Neural crest cell (in vitro differentiated cells): ENCODE data around the gene GLB1L2. TPM values are rescaled to one million over a fixed set of nuclear protein-coding genes. Genes with fewer than 3 reads are reported as not detected.
"Not testable (repeated sequence)": the region's sequence is repeated elsewhere in the genome, so short reads cannot be mapped to it uniquely, and the experiment has no call there.

Experiments
- DNase-seq: peaks from one replicate; pipeline ENCODE4 v3.0.0; 2021; ENCODE audit warnings: low read depth, mixed read lengths, low spot score
- H3K27ac Mint-ChIP-seq: one replicate; pipeline ENCODE4 v1.8.0; 2021; ENCODE audit warnings: mild to moderate bottlenecking, mixed read lengths; ENCODE audit not compliant: unreplicated experiment
- H3K27me3 Mint-ChIP-seq: 2 replicates; pipeline ENCODE4 v1.8.0; 2021; ENCODE audit warnings: low read depth, mild to moderate bottlenecking, mixed read lengths
- H3K36me3 Mint-ChIP-seq: 2 replicates; pipeline ENCODE4 v1.8.0; 2021; ENCODE audit warnings: low read depth, mild to moderate bottlenecking, mixed read lengths
- H3K4me1 Mint-ChIP-seq: 2 replicates; pipeline ENCODE4 v1.8.0; 2021; ENCODE audit warnings: mixed read lengths
- H3K4me3 Mint-ChIP-seq: one replicate; pipeline ENCODE4 v1.8.0; 2021; ENCODE audit warnings: mild to moderate bottlenecking, mixed read lengths
- H3K9me3 Mint-ChIP-seq: 2 replicates; pipeline ENCODE4 v1.8.0; 2021; ENCODE audit warnings: mixed read lengths
- CTCF ChIP-seq: fragments of 200-600 bp; sonication (generic); conservative IDR thresholded peaks from 2 replicates; pipeline ENCODE4 v1.5.0; 2021; ENCODE audit warnings: antibody characterized with exemption, mild to moderate bottlenecking
- long read RNA-seq: library from polyadenylated mRNA; unstranded; transcript quantifications from one replicate; pipeline ENCODE4 v2.0.0, GENCODE V29; 2020
- total RNA-seq: library from RNA; stranded (reverse); gene quantifications from 2 replicates; pipeline ENCODE4 v1.2.1, GENCODE V29; 2021

Gene GLB1L2
- 15.4 TPM in 2 replicates for total RNA-seq
- long read RNA-seq, partial matches to known transcripts = 2 of 9 reads
- long read RNA-seq, other reads (novel, unspliced or antisense) = 4 of 9 reads

GRCh38 chr11:134331354-134332188 is at the start of gene GLB1L2:
Gene GLB1L2, plus strand, starts transcription at chr11:134331988. Its CDS starts 74 bp downstream, at chr11:134332062.
- no peak within 1 kb of the TSS for H3K27ac Mint-ChIP-seq
- TF ChIP-seq CTCF = no peak
- peaks cover 30% of the 10 kb centered on the region for H3K4me1 Mint-ChIP-seq
- no peaks in the 10 kb centered on the region for H3K36me3 Mint-ChIP-seq
- peaks cover 48% of the 10 kb centered on the region for H3K27me3 Mint-ChIP-seq
- H3K9me3 Mint-ChIP-seq = no peaks in the 10 kb centered on the region
- DNase-seq = peak; percentile 63
- H3K4me3 Mint-ChIP-seq = peak within 1 kb of the TSS; percentile 80

- no peak for TF ChIP-seq CTCF
- DNase-seq = no peak
- no peak overlapping the region for H3K27ac Mint-ChIP-seq
- H3K27me3 Mint-ChIP-seq = peaks cover 33% of the 10 kb centered on the region
- no peak overlapping the region for H3K4me3 Mint-ChIP-seq
- no peaks in the 10 kb centered on the region for H3K9me3 Mint-ChIP-seq
- peaks cover under 1% of the 10 kb centered on the region for H3K4me1 Mint-ChIP-seq
- H3K36me3 Mint-ChIP-seq = no peaks in the 10 kb centered on the region
Measured at GRCh38 chr11:134282121-134283045, 49.4 kb upstream of the GLB1L2 start.

- peaks cover 24% of the 10 kb centered on the region for H3K27me3 Mint-ChIP-seq
- no peak overlapping the region for H3K4me3 Mint-ChIP-seq
- no peak for DNase-seq
- no peak for TF ChIP-seq CTCF
- H3K9me3 Mint-ChIP-seq = no peaks in the 10 kb centered on the region
- peaks cover 5% of the 10 kb centered on the region for H3K4me1 Mint-ChIP-seq
- H3K36me3 Mint-ChIP-seq = no peaks in the 10 kb centered on the region
- no peak overlapping the region for H3K27ac Mint-ChIP-seq
Measured at GRCh38 chr11:134283461-134284230, 48.1 kb upstream of the GLB1L2 start.

- H3K4me1 Mint-ChIP-seq, H3K9me3 Mint-ChIP-seq, H3K27ac Mint-ChIP-seq, H3K4me3 Mint-ChIP-seq, H3K36me3 Mint-ChIP-seq, DNase-seq: not testable (repeated sequence)
- peaks cover 17% of the 10 kb centered on the region for H3K27me3 Mint-ChIP-seq
Measured at GRCh38 chr11:134284349-134284748, 47.4 kb upstream of the GLB1L2 start.

GRCh38 chr11:134287561-134287960 is 44.2 kb upstream of the GLB1L2 start:
- H3K4me3 Mint-ChIP-seq = no peak overlapping the region
- no peaks in the 10 kb centered on the region for H3K9me3 Mint-ChIP-seq
- peaks cover 14% of the 10 kb centered on the region for H3K4me1 Mint-ChIP-seq
- peaks cover 11% of the 10 kb centered on the region for H3K27me3 Mint-ChIP-seq
- H3K36me3 Mint-ChIP-seq = no peaks in the 10 kb centered on the region
- DNase-seq = no peak
- TF ChIP-seq CTCF = no peak
- H3K27ac Mint-ChIP-seq = no peak overlapping the region
